HG03280 (cell line): ENCODE data around the gene SLC16A13.

Experiments used
- ATAC-seq: cut with Tn5 transposase; IDR thresholded peaks from one replicate; pipeline ENCODE4 v1.9.1; 2021; ENCODE audit warnings: mild to moderate bottlenecking, moderate library complexity; ENCODE audit not compliant: unreplicated experiment

Gene SLC16A13

DNA sequence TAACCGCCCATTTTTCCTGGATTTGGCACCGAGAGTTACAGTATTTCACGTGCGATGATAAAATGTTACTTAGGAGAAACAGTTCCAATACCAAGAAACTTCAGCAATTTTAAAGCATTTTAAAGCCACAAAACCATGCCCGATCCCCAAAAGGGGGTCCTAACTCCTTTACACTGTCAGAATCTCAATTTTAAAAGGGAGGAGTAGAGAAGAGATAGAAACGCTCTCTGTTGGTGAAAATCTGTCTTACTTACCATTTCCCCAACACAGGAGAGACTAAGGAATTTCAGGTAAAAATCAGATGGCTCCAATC is 23.9 kb upstream of the SLC16A13 start:
- no peak for ATAC-seq

DNA sequence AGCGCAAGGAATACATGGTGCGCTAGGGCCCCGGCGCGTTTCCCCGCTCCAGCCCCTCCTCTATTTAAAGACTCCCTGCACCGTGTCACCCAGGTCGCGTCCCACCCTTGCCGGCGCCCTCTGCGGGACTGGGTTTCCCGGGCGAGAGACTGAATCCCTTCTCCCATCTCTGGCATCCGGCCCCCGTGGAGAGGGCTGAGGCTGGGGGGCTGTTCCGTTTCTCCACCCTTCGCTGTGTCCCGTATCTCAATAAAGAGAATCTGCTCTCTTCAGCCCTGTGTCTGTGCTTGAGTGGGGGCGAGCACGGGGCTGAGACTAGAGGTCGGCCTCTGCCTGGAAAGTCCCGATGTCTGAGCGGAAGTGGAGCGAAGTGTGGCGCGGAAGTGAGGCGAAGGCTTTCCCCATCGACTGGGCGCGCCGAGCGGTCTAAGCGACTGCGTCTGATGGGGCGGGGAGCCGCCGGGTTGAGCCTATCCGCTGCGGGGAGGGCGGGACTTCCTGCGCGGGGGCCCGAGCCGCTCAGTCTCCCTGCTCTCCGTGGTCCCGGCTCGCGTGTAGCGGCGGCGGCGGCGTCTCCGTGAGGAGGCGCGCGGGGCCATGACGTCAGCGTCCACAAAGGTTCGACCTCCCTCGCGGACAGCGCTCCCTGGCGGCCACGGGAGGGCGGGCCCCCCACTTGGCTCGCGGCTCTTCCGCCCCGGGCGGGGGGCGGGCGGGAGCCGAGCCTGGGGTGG is 21.4 kb upstream of the SLC16A13 start:
- peak; percentile 80 for ATAC-seq

DNA sequence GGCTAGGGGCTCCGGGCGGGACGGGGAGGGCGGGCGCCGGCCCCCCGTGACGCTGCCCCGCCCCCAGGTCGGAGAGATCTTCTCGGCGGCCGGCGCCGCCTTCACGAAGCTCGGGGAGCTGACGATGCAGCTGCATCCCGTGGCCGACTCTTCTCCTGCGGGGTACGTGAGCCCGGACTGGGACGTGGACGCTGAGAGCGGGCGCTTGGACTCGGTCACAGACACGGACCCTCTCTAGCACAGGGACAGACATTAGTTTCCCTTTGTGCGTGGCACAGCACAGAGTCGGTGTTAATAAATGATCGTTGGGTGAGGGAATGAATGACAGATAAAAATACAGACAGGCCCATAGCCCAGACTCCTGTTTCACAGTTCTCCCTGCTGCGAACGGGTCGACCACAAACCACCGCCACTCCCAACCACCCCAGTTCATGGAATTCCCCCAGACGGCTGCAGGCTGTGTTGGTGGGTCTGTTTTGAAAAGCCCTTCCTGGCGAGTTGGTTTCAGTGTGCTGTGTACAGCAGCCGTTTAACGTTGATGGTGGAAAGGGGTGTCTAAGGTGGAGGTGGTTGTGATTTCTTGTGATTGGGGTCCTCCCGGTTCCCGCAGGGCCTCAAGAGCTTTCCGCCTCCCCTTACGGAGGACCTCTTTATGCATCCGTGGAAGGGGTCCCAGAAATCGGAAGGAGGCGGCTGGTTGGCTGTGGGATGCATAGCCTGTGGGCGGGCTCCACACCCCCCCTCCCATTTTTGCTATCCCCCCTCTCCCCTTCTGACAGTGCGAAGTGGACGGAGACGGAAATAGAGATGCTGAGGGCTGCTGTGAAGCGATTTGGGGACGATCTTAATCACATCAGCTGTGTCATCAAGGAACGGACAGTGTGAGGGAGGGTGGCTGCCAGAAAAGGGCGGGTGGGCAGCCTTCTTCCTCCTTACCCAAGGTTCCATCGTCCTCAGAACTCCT is 20.5 kb upstream of the SLC16A13 start:
- no peak for ATAC-seq

DNA sequence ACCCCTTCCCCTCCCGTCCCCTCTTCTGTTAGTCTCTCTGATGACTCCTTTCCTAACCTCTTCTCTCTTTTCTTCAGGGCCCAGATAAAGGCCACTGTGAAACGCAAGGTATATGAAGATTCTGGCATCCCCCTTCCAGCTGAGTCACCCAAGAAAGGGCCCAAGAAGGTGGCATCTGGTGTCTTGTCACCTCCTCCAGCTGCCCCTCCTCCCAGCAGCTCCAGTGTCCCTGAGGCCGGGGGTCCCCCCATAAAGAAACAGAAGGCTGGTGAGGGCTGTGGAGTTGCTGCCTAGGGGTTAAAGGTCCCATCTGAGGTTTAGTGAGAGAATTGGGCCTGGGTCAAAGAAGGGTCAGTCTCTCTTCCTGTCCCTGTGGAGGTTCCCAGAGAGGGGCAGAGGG is 19.4 kb upstream of the SLC16A13 start:
- no peak for ATAC-seq

DNA sequence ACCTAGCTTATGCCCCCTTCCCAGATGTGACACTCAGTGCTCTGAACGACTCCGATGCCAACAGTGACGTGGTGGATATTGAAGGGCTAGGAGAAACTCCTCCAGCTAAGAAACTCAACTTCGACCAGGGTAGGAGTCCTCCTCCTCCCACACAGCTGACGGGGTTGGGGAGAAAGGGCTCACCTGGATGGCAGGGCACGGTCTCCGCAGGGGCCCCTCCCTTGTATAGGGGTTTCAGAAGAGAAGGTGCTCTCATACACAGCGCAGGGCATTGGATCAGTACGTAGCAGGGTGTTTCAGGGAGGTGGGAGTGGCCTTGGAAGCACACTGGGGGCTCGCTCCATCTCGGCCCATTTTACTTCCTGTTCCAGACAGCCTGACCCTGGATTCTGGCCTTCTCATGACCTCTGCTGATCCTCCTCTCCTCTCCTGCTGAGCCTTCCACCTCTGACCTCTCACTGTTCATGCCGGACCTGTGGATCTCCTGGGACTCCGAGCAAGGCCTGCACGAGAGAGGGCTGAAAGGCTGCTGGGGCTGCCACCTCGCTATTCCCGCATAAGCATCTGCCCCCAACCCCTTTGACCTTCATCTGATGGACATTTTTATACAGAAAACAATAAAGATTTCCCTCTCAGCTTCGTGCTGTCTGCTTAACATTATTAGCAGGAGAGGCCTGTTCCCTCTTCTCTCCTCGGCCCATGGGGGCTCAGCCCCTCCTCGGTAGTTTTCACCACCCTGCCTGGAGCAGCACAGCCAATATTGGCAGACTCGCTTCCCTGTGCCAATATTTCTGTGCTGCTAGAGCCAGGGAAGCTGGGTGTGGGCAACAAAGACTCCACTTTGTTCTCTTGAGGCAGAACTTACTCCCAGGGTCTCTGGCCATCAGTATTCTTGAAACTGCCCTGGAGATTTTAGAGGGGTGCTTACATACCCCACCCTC is 18.7 kb upstream of the SLC16A13 start:
- ATAC-seq: no peak

DNA sequence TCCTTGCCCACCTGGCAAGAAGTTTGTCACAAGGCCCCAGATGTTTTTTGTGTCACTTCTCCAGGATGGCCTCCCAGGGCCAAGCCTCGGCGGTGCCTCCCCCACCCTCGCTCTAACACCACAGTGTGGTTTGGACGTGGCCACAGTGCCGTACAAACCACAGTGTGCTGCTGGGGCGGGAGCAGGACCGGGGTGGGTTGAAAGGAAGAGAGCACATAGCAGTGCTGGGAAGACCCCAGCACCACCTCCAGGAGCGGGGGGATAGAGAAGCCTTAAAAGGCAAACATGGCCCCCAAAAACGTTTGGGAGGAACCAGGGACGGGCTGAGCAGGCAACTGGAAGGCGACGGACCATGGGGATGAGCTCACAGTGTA is 18.0 kb upstream of the SLC16A13 start:
- ATAC-seq: no peak

DNA sequence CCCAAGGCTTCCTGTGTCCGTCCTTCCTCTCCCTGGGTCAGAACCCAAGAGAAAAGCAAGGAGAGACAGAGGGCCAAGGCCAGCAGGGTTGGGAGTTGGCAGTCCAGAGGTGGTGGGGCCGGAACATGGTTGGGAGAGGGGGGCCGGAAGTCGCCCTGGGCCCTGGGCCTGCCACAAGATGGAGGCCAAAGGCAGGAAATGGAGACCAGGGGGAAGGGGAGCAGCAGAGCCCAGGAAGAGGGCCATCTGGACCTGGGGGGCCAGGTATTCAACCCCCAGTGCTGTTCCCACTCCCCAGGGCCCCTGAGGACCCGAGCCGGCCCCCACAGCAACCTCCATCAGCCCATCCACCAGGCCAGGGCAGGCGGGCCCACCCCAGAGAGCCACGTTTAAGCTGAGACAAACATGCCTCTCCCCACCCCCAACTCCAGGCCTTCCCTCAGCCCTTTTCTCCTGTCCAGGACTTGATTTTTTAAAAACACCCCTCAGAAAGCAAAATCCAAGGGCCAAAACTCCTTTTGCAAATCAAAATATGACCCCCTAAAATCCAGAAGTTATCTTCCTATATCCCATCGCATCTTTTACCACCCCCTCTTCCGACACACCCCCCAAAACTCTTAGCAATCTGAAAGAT is 17.4 kb upstream of the SLC16A13 start:
- ATAC-seq: no peak

DNA sequence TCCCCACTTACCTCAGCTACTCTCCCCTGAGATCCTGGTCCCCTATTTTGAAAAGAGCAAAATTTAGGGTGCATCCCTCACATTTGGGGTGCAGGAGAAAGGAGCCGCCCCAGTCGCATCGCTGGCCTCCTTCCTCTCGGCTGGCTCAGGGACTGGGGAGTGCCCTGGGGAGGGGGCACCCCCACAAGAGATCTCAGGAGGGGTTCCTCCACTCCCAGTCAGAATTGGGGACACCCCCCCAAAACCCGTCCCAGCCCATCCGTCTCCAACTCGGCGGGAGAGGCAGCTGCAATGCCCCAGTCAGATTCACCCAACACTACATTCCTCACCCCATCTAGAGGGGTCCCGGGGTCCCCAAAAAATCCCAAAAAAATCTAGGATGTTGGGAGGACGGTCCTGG is 16.4 kb upstream of the SLC16A13 start:
- no peak for ATAC-seq

DNA sequence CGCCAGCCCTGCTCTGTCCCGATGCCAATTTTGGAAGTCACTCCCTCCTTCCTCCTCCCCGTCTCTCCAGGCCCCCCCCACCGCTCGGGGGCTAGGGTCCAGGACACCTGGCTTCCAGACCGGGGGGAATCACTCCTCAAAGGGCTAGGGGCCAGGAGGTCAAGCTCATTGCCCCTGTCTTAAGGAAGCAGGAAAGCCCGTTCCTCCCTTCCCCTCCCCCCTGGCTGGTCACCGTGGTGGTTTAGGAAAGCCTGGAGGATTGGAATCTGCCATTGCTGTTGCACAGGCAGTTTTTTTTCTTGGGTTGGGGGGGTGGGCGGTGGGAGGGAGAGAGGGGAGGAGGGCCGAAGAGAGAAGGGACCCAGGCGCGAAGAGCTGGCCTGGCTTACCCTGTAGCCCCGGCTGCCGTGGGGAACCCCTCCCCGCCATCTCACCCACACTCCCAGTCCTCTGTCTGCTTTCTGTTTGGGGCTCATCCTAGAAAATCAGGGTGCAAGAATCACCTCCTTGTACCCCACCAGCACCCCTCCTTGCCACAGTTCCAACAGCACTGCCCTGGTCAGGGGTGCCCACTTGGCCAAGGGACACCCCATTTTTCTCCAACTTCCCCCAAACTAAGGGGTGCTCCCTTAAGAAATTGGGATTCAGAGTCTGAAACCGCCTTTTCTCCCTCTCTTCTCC is 15.8 kb upstream of the SLC16A13 start:
- no peak for ATAC-seq

DNA sequence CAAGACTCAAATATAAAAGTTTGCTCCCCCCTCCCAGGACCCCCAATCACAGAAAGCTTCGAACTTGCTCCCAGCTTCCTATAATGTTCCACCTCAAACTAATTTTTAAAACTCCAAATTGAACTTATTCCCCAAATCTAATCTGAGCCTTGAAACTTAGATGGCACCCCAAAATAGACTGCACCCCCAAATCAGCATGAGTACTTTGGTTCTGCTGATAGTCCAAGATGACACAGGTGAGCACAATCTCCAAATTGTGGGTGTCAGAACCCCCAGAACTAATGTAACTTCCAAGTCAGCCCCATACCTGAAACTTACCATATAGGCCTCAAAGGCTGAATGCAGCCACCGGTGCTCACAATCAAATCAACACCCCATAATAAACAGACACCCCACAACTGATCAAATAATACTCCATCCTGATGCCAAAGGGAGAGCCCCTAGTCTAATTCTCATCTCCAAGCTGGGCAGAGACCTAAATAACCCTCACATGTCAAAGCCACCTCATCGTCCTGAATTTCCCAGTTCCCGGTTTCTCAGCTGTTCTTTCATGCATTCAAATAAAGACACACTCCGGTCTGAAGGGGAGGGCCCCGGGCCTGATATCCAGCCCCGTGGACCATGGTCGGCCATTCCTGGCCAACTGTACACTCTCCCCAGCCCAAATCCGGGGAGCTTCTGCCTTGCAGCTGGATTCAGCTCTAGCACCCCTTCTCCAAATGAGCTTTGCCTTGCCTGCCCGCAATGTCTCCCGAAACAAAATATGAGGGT is 14.7 kb upstream of the SLC16A13 start:
- ATAC-seq: no peak

DNA sequence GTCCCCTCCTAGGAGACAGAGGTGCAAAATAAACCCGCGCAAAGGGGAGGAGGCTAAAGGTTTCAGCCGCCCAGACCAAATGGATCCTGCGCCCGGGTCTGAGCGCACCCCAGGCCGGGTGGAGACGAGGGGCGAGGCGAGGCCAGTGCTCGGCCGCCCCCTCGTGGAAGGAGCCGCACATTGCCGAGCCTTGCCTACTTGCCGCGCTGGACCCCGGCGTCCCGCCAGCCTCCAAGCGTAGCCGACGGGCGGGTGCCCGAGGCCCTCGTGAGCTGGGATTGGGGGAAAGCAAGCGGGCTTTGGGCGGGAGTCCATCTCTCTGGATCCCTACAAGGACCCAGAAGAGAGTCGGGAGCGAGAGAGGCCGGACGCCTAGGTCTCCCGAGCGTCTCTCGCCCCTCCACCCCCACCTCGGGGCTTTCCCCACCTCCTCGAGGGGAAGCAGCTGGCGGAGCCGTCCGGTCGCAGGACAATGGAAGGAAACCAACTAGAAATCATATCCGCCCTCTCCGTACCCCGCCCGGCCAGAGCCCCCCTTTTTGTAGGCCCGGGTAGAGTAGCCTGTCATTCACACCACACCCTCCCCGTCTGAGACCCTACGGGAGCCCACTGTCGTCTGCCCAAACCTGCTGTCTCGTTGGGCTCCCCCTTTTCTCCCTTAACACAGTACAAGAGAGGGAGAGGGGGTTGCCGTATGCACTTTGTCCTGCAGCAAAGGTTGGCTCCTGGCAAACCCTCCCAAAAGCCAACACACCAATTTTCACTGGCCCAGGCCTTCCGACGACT is 13.6 kb upstream of the SLC16A13 start:
- peak; percentile 49 for ATAC-seq

DNA sequence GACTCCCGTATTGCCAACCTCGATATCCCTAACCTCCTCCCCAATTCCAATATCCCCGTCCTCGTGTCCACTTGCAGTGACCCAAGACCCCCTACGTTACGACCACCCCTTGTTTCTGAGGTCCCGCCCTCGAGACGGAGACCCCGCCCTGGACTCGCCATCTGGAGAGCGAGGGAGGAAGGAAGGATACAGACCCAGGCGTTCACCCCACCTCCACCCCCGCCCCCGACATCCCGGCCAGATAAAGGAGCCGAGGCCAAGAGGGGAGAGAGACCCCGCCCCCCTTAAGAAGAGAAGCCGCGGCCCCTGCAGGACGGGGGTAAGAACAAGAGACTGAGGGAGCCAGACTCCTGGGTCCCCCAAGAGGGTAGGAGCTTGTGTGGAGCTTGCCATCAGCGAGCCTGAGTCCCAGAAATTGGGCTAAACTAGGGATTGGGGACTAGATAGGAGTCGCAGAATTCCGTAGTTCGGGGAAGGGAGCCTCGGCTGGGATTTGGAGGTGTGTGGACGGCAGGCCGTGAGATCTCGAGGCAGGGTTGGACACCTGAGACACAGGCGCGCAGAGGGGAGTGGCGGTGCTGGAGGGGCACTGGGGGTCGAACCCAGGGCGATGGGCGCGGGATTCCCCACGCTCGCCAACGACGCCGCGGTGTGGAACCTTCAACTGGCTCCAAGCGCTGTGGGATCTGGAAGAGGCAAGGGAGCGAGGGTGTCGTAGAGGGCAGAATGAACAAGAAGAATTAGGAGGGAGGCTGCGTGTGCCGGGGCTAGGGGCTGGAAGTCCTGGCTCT is 12.8 kb upstream of the SLC16A13 start, which contains the start of gene BCL6B:
Gene BCL6B (plus strand): TSS at position 270 of the 791 bp plus-strand sequence. CDS start 622 bp downstream, outside the sequence.
- no peak for ATAC-seq

DNA sequence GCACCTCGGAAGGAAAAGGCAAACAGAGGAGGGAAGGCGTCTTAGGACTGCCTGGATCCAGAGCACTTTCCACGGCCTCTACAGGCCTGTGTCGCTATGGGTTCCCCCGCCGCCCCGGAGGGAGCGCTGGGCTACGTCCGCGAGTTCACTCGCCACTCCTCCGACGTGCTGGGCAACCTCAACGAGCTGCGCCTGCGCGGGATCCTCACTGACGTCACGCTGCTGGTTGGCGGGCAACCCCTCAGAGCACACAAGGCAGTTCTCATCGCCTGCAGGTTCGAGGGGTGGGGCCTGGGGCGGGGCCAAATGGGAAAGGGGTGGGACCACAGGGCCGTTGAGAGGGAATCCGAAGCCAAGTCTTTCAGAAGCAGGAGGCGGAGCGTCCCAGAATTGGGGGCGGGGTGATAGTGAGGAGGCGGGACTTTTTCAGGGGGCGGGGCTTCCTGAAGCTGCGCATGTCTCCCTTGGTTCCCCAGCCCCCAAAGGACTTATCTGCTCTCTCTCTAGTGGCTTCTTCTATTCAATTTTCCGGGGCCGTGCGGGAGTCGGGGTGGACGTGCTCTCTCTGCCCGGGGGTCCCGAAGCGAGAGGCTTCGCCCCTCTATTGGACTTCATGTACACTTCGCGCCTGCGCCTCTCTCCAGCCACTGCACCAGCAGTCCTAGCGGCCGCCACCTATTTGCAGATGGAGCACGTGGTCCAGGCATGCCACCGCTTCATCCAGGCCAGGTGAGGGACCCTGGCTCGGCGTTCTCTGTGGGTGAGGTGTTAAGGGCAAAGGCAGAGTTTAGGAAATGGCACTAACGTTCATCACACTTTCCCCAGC is 12.0 kb upstream of the SLC16A13 start:
- ATAC-seq: no peak

DNA sequence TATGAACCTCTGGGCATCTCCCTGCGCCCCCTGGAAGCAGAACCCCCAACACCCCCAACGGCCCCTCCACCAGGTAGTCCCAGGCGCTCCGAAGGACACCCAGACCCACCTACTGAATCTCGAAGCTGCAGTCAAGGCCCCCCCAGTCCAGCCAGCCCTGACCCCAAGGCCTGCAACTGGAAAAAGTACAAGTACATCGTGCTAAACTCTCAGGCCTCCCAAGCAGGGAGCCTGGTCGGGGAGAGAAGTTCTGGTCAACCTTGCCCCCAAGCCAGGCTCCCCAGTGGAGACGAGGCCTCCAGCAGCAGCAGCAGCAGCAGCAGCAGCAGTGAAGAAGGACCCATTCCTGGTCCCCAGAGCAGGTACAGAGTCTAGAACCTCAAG is 11.4 kb upstream of the SLC16A13 start:
- ATAC-seq: no peak

DNA sequence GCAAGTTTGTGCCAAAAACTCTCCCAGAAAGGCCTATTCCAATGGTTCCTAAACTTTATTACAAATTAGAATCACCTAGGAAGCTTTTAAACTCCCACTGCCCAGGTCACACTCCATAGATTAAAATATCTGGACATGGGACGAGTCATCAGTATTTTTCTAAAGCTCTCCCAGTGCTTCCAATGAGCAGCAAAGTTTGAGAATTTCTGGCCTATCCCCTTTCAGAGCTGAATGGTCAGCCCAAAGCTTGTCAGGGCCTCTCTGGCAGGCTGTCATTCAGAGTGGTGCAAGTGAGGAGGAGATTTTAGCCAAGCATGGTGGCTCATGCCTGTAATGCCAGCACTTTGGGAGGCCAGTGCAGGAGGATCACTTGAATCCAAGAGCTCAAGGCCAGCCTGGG is 10.6 kb upstream of the SLC16A13 start:
- ATAC-seq: no peak

DNA sequence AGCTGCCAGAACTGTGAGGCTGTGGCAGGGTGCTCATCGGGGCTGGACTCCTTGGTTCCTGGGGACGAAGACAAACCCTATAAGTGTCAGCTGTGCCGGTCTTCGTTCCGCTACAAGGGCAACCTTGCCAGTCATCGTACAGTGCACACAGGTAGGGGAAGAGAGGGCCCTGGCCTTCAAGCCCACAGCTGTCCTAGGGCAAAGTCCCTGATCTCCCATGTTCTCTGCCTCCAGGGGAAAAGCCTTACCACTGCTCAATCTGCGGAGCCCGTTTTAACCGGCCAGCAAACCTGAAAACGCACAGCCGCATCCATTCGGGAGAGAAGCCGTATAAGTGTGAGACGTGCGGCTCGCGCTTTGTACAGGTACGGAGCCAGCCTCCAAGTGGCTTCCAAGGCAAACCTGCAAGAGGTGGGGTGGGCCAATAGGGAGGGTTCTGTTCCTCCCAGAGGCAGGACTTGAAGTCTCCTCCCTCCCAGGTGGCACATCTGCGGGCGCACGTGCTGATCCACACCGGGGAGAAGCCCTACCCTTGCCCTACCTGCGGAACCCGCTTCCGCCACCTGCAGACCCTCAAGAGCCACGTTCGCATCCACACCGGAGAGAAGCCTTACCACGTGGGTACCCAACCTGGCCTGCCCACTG is 9.2 kb upstream of the SLC16A13 start:
- no peak for ATAC-seq
